GM19328 (cell line): ENCODE data around the gene PCDH12.

Source experiments
- ATAC-seq: cut with Tn5 transposase; IDR thresholded peaks from one replicate; pipeline ENCODE4 v1.9.1; 2021; ENCODE audit warnings: mild to moderate bottlenecking, moderate library complexity; ENCODE audit not compliant: unreplicated experiment

Gene PCDH12

GRCh38 chr5:141966963-141967333 is 8.9 kb upstream of the PCDH12 start:
- no peak for ATAC-seq

GRCh38 chr5:141966275-141966962 is 8.4 kb upstream of the PCDH12 start:
- no peak for ATAC-seq

- ATAC-seq: no peak
Observed at GRCh38 chr5:141965071-141965470, 7.1 kb upstream of the PCDH12 start.

- ATAC-seq: no peak
Observed at GRCh38 chr5:141963701-141964100, 5.7 kb upstream of the PCDH12 start.

- no peak for ATAC-seq
Observed at GRCh38 chr5:141961466-141961865, 3.5 kb upstream of the PCDH12 start.

GRCh38 chr5:141960449-141961323 is 2.7 kb upstream of the PCDH12 start:
- peak; percentile 85 for ATAC-seq

GRCh38 chr5:141960018-141960417 is 2.0 kb upstream of the PCDH12 start:
- ATAC-seq: no peak

- no peak for ATAC-seq
Observed at GRCh38 chr5:141958546-141959172, 657 bp upstream of the PCDH12 start.

GRCh38 chr5:141957367-141957996 is 520 bp downstream of the PCDH12 start:
- no peak for ATAC-seq

- ATAC-seq: no peak
Observed at GRCh38 chr5:141954194-141954593, 3.8 kb downstream of the PCDH12 start.

GRCh38 chr5:141952020-141952419 is 6.0 kb downstream of the PCDH12 start:
- ATAC-seq: no peak

- ATAC-seq: peak; percentile 81
Observed at GRCh38 chr5:141951332-141951781, 6.6 kb downstream of the PCDH12 start.

- no peak for ATAC-seq
Observed at GRCh38 chr5:141950207-141951005, 7.6 kb downstream of the PCDH12 start.

GRCh38 chr5:141949511-141949910 is 8.5 kb downstream of the PCDH12 start:
- ATAC-seq: no peak

- no peak for ATAC-seq
Observed at GRCh38 chr5:141948812-141949211, 9.2 kb downstream of the PCDH12 start.

GRCh38 chr5:141947316-141947715 is 10.7 kb downstream of the PCDH12 start:
- ATAC-seq: no peak

GRCh38 chr5:141945511-141946051 is 12.4 kb downstream of the PCDH12 start:
- no peak for ATAC-seq

- no peak for ATAC-seq
Observed at GRCh38 chr5:141944076-141944475, 13.9 kb downstream of the PCDH12 start.

- no peak for ATAC-seq
Observed at GRCh38 chr5:141942185-141942857, 15.7 kb downstream of the PCDH12 start.

GRCh38 chr5:141941779-141942178 is 16.2 kb downstream of the PCDH12 start:
- no peak for ATAC-seq
